ENCODE measurements around the gene CES2.

CES2 gene

DNA sequence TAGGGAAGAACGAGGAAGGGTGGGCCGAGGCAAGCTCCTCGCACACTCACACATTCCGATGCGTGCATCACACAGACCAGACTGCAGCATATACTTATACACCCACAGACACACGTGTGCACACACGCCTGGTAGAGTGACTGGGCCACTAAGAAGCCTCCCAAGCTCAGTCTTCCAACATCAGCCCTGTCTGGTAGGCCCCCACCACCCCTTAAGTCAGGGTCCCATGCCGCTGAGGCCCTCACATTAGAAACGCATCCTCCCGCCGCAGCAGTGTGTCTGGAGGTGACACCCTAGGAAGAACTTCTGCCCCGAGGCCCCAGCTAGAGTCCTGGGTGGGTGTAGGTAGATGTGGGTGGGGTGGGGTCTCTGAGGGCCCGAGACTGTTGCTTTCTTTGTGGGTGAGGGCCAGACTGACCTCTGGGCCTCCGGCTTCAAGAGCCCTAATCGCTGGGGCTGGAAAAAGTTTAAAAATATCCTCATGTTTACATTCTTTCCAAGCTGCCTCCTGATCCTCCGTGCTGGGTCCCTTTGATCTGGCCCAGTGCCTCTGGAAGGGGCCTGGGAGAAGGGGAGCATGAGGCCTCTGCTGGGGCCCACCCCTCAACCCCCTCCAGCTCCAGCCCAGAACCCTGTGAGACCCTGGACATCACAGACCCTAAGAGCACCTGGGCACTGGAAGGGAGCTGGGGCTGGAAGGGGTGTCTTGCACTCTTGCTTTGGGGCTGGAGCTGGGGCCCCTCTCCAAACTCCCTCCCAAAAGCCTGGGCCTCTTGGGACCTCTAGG is 30.3 kb upstream of the CES2 start:
- WGBS, 2 donors (ENCODE audit: extremely low coverage in 2 of 2, insufficient read length in 2 of 2, insufficient replicate concordance in 1 of 2) = no CpG with 5 or more reads among the region's 16 CpGs
- H3K27ac ChIP-seq (replicated peaks; ENCODE audit: low read length) = no peak overlapping the region

DNA sequence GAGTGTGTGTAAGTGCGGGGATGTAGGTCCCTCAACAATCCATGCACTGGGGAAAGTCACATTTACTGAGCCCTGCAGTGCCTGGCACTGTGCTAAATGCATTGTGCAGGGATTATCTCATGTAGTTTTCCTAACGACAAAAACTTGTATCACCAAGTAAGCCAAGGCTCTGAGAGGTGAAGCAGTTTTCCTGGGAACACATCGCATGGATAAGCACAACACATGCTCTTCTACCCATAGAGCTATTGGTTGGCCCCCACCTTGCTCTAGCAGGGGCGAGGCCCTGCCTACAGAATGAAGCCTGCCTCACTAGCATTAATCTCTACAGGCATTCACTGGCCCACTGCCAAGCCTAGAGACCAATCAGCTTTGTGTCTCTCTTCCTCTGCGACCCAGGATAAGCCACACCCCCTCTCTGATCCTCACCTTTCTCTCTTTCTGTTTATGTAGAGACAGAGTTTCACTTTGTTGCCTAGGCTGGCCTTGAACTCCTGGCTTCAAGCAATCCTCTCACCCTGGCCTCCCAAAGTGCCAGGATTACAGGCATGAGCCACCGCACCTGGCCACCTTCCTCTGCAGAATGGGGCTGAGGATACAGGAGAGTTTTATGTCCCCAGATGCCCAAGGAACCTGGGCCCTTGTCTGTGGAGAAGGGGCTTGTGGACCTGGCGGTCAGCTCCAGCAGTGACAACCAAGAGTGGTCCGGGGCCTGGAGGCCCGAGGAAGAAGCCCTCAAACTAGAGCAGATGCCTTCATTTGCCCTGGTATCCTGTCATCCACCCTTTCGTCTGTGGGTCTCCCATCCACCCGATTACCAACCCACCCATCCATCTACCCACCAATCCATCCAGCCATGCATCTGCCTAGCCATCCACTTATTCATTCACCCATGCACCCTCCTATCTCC is 29.4 kb upstream of the CES2 start:
- H3K4me2 ChIP-seq (ENCODE audit: insufficient read depth, low read length, poor library complexity, severe bottlenecking) = no peak overlapping the region
- H3K36me3 ChIP-seq (replicated peaks in 1 of 2; ENCODE audit: control insufficient read depth in 2 of 2, insufficient read depth in 2 of 2, low read length in 2 of 2) = no peaks in the 10 kb centered on the region
- H2BK15ac ChIP-seq (ENCODE audit: low read length) = no peak overlapping the region
- H2AFZ ChIP-seq (ENCODE audit: low read length) = no peak overlapping the region
- H3K9me3 ChIP-seq (replicated peaks in 1 of 2; ENCODE audit: control insufficient read depth in 2 of 2, insufficient read depth in 1 of 2, low read depth in 1 of 2, low read length in 2 of 2) = no peaks in the 10 kb centered on the region
- no peak overlapping the region for H3K27ac ChIP-seq (replicated peaks; ENCODE audit: low read length)
- no peak overlapping the region for H3K4ac ChIP-seq (ENCODE audit: low read length)
- peak overlapping the region; percentile 15 for H3K18ac ChIP-seq (ENCODE audit: low read length)
- no peaks in the 10 kb centered on the region for H3K79me1 ChIP-seq (ENCODE audit: low read depth, low read length)
- H2BK12ac ChIP-seq (ENCODE audit: low read length) = no peak overlapping the region
- DNase-seq (ENCODE audit: low spot score) = no peak
- peaks cover 0 to 49% (median 0%) of the 10 kb centered on the region in 3 experiments for H3K27me3 ChIP-seq (ENCODE audit: control insufficient read depth in 3 of 3, insufficient read depth in 3 of 3, low read depth in 1 of 3, low read length in 3 of 3)
- H3K14ac ChIP-seq (ENCODE audit: low read length) = no peak overlapping the region
- no peak overlapping the region for H3K23ac ChIP-seq (ENCODE audit: low read depth, low read length, poor library complexity)
- no peak overlapping the region for H2BK5ac ChIP-seq (ENCODE audit: low read length)
- no peak overlapping the region for H2AK5ac ChIP-seq (ENCODE audit: low read depth, low read length)
- H4K91ac ChIP-seq (ENCODE audit: low read depth, low read length, poor library complexity) = no peak overlapping the region
- no peak overlapping the region for H2BK120ac ChIP-seq (ENCODE audit: low read depth, low read length)
- H3K4me3 ChIP-seq (ENCODE audit: low read length in 2 of 2) = no peak overlapping the region
- H3K9ac ChIP-seq (ENCODE audit: low read depth, low read length, poor library complexity) = no peak overlapping the region
- WGBS, 2 donors (ENCODE audit: extremely low coverage in 2 of 2, insufficient read length in 2 of 2, insufficient replicate concordance in 1 of 2) = no CpG with 5 or more reads among the region's 11 CpGs
- no peak overlapping the region for H4K8ac ChIP-seq (ENCODE audit: low read depth, low read length)
- peaks cover 0 to 3% of the 10 kb centered on the region in 2 donors for H3K4me1 ChIP-seq (ENCODE audit: control insufficient read depth in 2 of 2, insufficient read depth in 1 of 2, low read depth in 1 of 2, low read length in 2 of 2)

More for the DNA sequence above, 30.3 kb upstream of the CES2 start:
- Histone ChIP-seq H2BK5ac (ENCODE audit: low read length) (no peak overlapping the region), H2BK12ac (ENCODE audit: low read length) (no peak overlapping the region), H3K36me3 (replicated peaks in 1 of 2; ENCODE audit: control insufficient read depth in 2 of 2, insufficient read depth in 2 of 2, low read length in 2 of 2) (no peaks in the 10 kb centered on the region), H3K4me2 (ENCODE audit: insufficient read depth, low read length, poor library complexity, severe bottlenecking) (no peak overlapping the region), H2BK120ac (ENCODE audit: low read depth, low read length) (no peak overlapping the region), H3K14ac (ENCODE audit: low read length) (no peak overlapping the region), H3K23ac (ENCODE audit: low read depth, low read length, poor library complexity) (no peak overlapping the region), H4K91ac (ENCODE audit: low read depth, low read length, poor library complexity) (no peak overlapping the region), H3K79me1 (ENCODE audit: low read depth, low read length) (no peaks in the 10 kb centered on the region), H4K8ac (ENCODE audit: low read depth, low read length) (no peak overlapping the region), H3K4me3 (ENCODE audit: low read length in 2 of 2) (no peak overlapping the region), H2BK15ac (ENCODE audit: low read length) (no peak overlapping the region), H3K18ac (ENCODE audit: low read length) (peak overlapping the region; percentile 11), H3K9ac (ENCODE audit: low read depth, low read length, poor library complexity) (no peak overlapping the region), H3K4ac (ENCODE audit: low read length) (no peak overlapping the region), H2AK5ac (ENCODE audit: low read depth, low read length) (no peak overlapping the region), H3K4me1 (ENCODE audit: control insufficient read depth in 2 of 2, insufficient read depth in 1 of 2, low read depth in 1 of 2, low read length in 2 of 2) (peaks cover 2 to 10% of the 10 kb centered on the region in 2 donors), H3K27me3 (ENCODE audit: control insufficient read depth in 3 of 3, insufficient read depth in 3 of 3, low read depth in 1 of 3, low read length in 3 of 3) (peaks cover 0 to 44% (median 0%) of the 10 kb centered on the region in 3 experiments), H2AFZ (ENCODE audit: low read length) (peak overlapping the region; percentile 25), H3K9me3 (replicated peaks in 1 of 2; ENCODE audit: control insufficient read depth in 2 of 2, insufficient read depth in 1 of 2, low read depth in 1 of 2, low read length in 2 of 2) (no peaks in the 10 kb centered on the region)
- no peak for DNase-seq (ENCODE audit: low spot score)

DNA sequence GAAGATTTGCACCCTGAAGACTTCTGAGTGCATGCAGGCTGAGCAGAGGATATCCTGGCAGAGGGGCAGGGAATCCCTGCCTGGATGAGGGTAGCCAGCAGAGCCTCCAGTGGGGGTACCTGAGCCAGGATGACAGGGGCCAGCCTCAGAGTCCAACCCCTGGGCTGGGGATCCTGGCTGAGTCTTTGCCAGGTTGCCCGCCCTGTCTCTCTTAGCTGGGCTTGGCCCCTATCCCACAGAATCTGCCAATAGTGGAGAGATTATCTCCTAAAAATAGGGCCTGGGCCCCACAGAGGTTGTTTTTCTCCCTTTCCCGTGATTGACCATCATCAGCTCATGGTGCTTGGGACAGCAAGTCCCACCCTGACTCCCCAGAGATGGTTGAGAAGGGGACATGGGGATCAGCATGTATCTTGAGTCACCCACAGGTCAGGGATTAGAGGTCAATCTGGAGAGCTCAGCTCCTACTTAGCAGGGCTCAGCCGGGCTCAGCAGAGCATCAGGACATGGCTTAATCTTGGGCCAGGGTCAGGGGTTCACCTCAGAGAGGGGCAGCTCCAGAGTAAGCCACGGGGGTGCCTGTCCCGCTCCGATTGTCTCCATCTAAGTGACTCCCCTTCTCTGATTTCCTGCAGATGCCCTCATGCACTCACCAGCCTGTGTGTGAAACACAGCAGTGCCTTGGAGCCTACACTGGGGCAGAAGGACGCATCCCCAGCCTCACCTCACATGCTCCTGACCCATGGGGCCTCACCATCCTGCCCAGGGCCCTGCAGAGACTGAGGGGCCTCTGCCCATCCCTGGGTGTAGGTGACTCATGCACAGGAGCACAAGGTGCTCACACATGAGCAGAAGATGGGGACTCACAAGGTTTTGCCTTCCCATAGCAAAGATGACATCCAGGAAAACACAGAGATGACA is 28.1 kb upstream of the CES2 start:
- Histone ChIP-seq H3K9ac (ENCODE audit: low read depth, low read length, poor library complexity) (no peak overlapping the region), H3K27me3 (ENCODE audit: control insufficient read depth in 3 of 3, insufficient read depth in 3 of 3, low read depth in 1 of 3, low read length in 3 of 3) (peaks cover 0 to 52% (median 0%) of the 10 kb centered on the region in 3 experiments), H3K9me3 (replicated peaks in 1 of 2; ENCODE audit: control insufficient read depth in 2 of 2, insufficient read depth in 1 of 2, low read depth in 1 of 2, low read length in 2 of 2) (no peaks in the 10 kb centered on the region), H2AFZ (ENCODE audit: low read length) (no peak overlapping the region), H2BK12ac (ENCODE audit: low read length) (no peak overlapping the region), H3K27ac (replicated peaks; ENCODE audit: low read length) (no peak overlapping the region), H2BK5ac (ENCODE audit: low read length) (peak overlapping the region; percentile 33), H3K4me3 (ENCODE audit: low read length in 2 of 2) (no peak overlapping the region), H3K4me1 (ENCODE audit: control insufficient read depth in 2 of 2, insufficient read depth in 1 of 2, low read depth in 1 of 2, low read length in 2 of 2) (no peaks in the 10 kb centered on the region), H3K4me2 (ENCODE audit: insufficient read depth, low read length, poor library complexity, severe bottlenecking) (no peak overlapping the region), H2BK15ac (ENCODE audit: low read length) (no peak overlapping the region), H4K91ac (ENCODE audit: low read depth, low read length, poor library complexity) (no peak overlapping the region), H2AK5ac (ENCODE audit: low read depth, low read length) (no peak overlapping the region), H3K23ac (ENCODE audit: low read depth, low read length, poor library complexity) (peak overlapping the region; percentile 16), H3K79me1 (ENCODE audit: low read depth, low read length) (no peaks in the 10 kb centered on the region), H3K36me3 (replicated peaks in 1 of 2; ENCODE audit: control insufficient read depth in 2 of 2, insufficient read depth in 2 of 2, low read length in 2 of 2) (no peaks in the 10 kb centered on the region), H4K8ac (ENCODE audit: low read depth, low read length) (no peak overlapping the region), H3K4ac (ENCODE audit: low read length) (no peak overlapping the region), H3K14ac (ENCODE audit: low read length) (no peak overlapping the region), H3K18ac (ENCODE audit: low read length) (no peak overlapping the region), H2BK120ac (ENCODE audit: low read depth, low read length) (no peak overlapping the region)
- DNase-seq (ENCODE audit: low spot score) = no peak
- WGBS, 2 donors (ENCODE audit: extremely low coverage in 2 of 2, insufficient read length in 2 of 2, insufficient replicate concordance in 1 of 2) = no CpG with 5 or more reads among the region's 7 CpGs
